ENCODE results near the gene COA5. TPM values are rescaled to one million over a fixed set of nuclear protein-coding genes. Genes with fewer than 3 reads are reported as not detected.

COA5 gene
- total RNA-seq, 1 donor, result 22.6 TPM

DNA sequence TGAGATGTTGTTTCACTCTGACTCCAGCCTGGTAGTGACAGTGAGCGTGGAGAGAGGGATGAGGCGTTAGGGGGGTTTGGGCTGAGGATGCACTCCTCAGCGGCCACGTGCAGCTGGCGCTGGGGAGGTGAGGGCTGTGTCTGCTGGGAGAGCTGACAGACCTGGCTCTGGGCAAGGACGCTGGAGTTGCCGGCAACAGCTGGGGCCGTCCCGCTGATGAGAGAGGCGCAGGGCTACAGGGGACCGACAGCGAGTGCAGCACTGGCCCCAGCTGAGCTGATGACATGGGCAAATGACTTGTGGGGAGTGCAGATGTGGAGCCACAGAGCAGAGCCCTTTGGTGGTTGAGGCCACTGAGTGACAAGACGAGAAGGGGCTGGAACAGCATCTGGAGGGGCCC lies 38.4 kb downstream of the COA5 start:
- TF ChIP-seq, protein P1, sequence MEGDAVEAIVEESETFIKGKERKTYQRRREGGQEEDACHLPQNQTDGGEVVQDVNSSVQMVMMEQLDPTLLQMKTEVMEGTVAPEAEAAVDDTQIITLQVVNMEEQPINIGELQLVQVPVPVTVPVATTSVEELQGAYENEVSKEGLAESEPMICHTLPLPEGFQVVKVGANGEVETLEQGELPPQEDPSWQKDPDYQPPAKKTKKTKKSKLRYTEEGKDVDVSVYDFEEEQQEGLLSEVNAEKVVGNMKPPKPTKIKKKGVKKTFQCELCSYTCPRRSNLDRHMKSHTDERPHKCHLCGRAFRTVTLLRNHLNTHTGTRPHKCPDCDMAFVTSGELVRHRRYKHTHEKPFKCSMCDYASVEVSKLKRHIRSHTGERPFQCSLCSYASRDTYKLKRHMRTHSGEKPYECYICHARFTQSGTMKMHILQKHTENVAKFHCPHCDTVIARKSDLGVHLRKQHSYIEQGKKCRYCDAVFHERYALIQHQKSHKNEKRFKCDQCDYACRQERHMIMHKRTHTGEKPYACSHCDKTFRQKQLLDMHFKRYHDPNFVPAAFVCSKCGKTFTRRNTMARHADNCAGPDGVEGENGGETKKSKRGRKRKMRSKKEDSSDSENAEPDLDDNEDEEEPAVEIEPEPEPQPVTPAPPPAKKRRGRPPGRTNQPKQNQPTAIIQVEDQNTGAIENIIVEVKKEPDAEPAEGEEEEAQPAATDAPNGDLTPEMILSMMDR (IDR thresholded peaks at IDR 0.05; ENCODE audit: insufficient read depth, low read length), result no peak
- DNase-seq (ENCODE audit: low read depth), result no peak
- H3K4me3 ChIP-seq (ENCODE audit: low read depth, low read length), result no peak overlapping the region

DNA sequence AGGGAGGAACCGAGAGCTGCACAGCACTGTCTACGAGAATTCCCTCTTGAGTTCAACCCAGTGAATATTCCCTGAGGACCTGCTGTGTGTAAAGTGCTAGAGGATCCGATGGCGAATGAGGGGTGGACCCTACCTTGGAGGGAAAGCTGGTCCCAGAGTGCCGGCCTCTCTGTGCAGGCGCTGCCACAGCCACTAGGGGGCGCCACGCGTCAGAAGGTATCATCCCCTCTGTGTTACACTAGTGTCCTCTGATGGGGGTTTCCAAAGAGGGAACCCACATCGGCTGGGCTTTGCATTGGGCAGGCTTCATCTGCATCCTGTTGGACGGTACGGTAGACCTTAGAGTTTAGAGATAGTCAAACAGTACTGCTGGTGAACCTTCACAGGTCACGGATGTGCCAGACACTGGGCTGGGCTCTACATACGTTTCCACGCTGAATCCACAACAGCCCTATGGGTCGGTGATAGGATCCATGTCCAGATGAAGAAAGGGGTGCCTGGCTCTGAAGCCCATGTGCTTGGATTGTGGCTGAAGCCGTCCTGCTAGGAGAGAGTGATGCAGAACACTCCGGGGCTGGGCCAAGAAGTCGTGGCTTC lies 39.0 kb downstream of the COA5 start:
- TF ChIP-seq, protein P1 (IDR thresholded peaks at IDR 0.05; ENCODE audit: insufficient read depth, low read length), result peak; percentile 89
- no peak overlapping the region for H3K4me3 ChIP-seq (ENCODE audit: low read depth, low read length)
- DNase-seq (ENCODE audit: low read depth), result peak; percentile 6

- no peak overlapping the region for H3K4me3 ChIP-seq (ENCODE audit: low read depth, low read length)
- DNase-seq (ENCODE audit: low read depth), result no peak
- TF ChIP-seq, protein P1 (IDR thresholded peaks at IDR 0.05; ENCODE audit: insufficient read depth, low read length), result no peak
Measured at GRCh38 chr2:98568161-98568956, 40.0 kb downstream of the COA5 start.

DNA sequence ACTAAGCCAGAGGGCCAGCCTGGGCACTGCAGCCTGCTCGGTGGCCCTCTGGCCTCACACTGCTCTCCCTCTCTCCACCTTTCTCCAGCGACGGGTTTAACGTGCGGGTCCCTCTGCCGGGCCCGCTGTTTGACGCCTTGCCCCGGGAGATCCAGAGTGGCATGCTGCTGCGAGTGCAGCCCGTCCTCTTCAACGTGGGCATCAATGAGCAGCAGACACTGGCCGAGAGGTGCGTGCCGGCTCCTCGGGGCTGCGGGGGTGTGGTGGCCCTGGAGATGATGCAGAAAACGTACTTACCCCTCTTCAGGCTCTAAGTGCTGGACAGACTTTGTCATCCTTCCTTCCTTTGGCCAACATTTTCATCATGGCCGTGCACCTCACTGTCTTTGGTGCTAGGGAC lies 42.4 kb downstream of the COA5 start:
- no peak overlapping the region for H3K4me3 ChIP-seq (ENCODE audit: low read depth, low read length)
- TF ChIP-seq, protein P1 (IDR thresholded peaks at IDR 0.05; ENCODE audit: insufficient read depth, low read length), result no peak
- DNase-seq (ENCODE audit: low read depth), result no peak

DNA sequence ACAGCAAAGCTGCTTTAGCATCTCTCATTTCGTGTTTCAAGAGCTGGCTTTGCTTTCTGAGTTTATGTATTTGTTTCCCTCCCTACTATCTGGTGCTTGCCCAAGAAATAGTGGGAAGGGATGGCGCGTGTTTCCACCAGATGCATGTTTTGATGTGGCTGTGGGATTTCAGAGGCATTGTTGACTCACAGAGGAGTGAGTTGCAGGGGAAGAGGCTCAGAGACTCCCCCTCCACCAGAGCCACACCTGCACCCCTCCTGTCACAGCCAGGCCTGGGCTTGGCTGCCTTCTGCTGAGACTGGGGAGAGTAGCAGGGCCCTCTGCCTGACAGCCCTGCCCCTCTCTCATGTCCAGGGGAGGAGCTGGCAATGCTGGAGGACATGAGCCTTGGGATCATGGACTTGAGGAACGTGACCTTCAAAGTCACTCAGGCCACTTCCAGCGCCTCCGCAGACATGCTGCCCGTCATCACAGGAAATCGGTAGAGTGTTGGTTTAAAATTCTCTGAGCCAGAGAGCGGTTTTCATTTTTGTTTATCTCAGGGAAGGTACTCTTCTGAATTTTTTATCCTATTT lies 42.9 kb downstream of the COA5 start:
- TF ChIP-seq, protein P1 (IDR thresholded peaks at IDR 0.05; ENCODE audit: insufficient read depth, low read length), result no peak
- DNase-seq (ENCODE audit: low read depth), result no peak
- H3K4me3 ChIP-seq (ENCODE audit: low read depth, low read length), result no peak overlapping the region

DNA sequence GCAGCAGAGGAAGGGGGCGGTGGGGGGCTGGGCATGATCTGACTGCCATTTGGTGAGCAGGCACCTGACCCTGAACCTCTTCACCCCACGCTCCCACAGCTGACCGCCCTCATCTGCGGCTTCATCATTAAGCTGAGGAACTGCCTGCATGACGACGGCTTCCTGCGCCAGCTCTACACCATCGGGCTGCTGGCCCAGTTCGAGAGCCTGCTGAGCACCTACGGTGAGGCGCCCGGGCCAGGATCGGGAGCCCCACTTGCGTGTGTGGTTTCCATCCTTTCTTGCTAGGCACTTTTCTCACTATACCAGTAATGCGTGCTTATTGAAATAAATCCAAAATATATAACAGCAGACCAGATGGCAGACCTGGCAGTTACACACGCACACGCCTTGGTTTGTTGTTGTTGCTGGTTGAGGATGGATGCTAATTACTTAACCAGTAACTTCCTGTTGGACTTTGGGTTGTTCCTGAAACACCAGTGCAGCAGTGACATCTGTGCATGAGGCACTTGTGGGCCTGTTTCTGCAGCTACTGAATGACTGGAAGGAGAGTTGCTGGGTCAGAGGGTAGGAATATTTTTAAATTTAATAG lies 43.7 kb downstream of the COA5 start:
- TF ChIP-seq, protein P1 (IDR thresholded peaks at IDR 0.05; ENCODE audit: insufficient read depth, low read length), result no peak
- no peak overlapping the region for H3K4me3 ChIP-seq (ENCODE audit: low read depth, low read length)
- no peak for DNase-seq (ENCODE audit: low read depth)
